NT2/D1 (cell line): ENCODE data around the gene PSMD10.

ENCODE experiments used
- SUZ12 ChIP-seq: IDR thresholded peaks from 2 replicates; pipeline ENCODE4 v1.6.1; 2011; ENCODE audit not compliant: insufficient read length, insufficient read depth; ENCODE audit errors: extremely low read depth
- YY1 ChIP-seq: IDR thresholded peaks from 2 replicates; pipeline ENCODE4 v1.6.1; 2011; ENCODE audit not compliant: insufficient read length, insufficient read depth
- ZNF274 ChIP-seq: IDR thresholded peaks from 2 replicates; pipeline ENCODE4 v1.6.1; 2011; ENCODE audit warnings: mild to moderate bottlenecking, low read depth, low read length

- TF ChIP-seq YY1, result no peak
- TF ChIP-seq ZNF274, result no peak
- no peak for TF ChIP-seq SUZ12
These were observed 10.2 kb downstream of the PSMD10 start for GRCh38 chrX:108081110-108081509.
